KG1 (cell line): ENCODE measurements around the gene RAB3C.

ENCODE experiments used
- DNase-seq: peaks from one replicate; lab custom pipeline; 2025; lab: John Stamatoyannopoulos, UW

The RAB3C gene

GRCh38 chr5:58773744-58774441 is 191.0 kb downstream of the RAB3C start:
- DNase-seq = no peak

GRCh38 chr5:58774937-58775336 is 192.1 kb downstream of the RAB3C start:
- no peak for DNase-seq

- DNase-seq = no peak
Measured at GRCh38 chr5:58775701-58776262, 192.9 kb downstream of the RAB3C start.

- DNase-seq = no peak
Measured at GRCh38 chr5:58776559-58776958, 193.7 kb downstream of the RAB3C start.

DNA sequence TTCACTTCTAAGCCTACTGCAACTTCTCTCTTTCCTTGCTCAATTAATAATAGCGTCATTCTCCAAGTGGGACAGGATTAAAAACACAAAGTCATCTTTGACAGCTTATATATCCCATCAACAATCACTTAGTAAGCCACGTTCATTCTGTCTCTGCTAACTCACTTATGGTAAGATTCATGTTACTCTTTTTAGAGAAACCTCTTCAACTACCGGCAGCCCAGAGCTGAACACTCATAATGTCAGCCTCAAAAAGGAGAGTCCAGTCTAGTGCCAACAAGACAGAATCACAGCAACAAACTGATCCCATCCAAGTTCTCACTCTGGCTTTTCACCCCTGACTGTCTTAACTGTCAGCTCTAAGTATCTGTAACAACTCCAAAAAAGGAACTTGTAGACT is 196.0 kb downstream of the RAB3C start:
- DNase-seq = no peak

DNA sequence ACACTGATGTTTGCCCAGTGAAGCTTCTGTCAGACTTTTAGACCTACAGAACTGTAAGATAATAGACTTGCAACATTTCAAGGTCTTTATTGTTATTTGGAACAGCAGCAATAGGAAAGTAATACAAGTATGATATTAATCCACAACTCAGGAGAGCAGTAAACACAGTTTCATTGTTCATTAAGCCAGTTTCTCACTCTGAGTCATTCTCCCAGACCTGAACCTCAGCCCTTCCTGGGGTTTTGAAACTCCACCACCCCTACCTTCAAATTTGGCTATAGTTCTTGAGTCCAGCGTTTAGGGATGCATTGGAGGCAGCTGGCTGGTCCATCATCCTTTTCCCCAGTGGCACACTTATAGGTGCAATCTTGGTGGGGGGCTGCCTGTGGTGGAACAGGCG is 203.2 kb downstream of the RAB3C start:
- no peak for DNase-seq

DNA sequence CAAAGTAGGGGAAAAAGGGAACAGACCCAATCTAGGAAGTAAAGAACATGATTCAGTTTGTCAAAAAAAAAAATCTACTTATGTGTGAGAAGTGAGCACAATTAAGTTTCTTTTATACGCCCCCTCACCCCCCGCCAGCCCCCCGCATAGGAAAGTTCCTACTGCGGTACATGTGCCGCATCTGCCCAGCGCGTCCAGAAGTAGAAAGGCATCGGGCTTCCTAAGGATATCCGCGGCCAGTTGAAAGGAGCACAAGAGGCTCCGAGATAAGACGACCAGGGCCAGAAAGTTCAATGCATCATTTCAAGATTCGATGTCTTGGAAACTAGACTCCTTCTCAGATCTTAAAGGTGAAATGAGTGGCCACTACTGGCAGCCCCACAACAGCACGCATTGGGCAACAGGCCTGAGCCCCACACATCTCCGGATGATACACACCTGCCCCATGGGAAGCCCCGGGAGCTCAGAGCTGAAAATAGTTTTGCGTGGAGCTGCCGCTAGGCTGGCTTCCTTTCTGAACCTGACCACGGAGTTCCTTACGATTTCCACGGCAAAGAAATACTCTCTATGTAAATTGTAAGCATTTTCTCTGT is 203.9 kb downstream of the RAB3C start:
- no peak for DNase-seq

- no peak for DNase-seq
Measured at GRCh38 chr5:58787987-58788386, 205.1 kb downstream of the RAB3C start.

DNA sequence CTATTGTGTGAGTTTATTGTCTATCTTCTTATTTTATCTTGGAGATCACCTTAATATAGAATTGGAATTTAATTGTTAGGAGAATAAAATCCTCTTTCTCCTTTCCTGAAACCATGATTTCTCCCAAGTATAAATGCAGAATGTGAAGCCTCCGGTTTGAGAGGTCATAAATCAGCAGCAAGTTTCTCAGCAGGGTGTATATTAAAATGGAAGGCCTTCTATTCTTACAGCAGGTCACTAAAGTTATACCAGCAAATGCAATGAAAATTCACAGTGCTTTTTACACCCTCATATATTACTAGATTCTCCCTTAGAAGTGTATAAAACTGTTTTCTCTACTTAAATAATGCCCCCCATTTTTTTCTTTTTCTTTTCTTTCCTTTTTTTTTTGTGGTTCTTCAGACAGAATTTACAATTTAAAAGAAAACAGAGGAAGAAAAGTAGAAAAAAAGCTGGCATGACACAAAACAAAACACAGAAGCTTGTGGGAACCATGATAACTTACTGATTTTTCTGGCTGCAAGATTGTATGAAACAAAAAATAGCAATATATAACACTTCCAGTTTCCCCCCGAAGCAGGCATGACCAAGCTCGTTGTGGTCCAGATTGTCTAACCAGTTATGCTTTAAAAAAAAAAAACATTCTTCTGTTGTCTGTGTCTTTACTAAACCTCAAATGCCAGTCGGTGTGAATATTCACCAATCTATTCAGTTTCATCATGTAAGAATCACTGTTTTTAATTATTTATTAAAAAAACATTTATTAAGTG is 211.2 kb downstream of the RAB3C start:
- no peak for DNase-seq

- no peak for DNase-seq
Measured at GRCh38 chr5:58794875-58795274, 212.0 kb downstream of the RAB3C start.

DNA sequence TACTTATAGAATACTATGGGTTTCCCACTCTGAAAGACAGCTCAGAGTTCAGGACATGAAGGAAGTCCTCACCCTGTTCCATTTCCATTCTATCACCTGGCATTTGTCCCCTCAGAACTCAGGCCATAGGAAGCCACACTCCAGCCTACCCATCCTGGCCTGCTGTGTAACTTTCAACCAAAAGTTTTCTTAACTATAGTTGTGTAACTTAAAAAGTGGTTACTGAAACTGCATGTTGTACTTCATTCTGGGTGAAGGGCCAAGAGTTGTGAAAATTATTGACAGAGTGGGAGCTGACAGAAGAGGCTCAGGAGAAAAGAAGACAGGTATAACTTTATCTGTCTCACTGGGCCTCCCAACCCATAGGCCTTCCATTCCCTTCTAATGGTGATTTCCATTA is 212.5 kb downstream of the RAB3C start:
- DNase-seq = no peak

- no peak for DNase-seq
Measured at GRCh38 chr5:58797021-58797420, 214.1 kb downstream of the RAB3C start.

DNA sequence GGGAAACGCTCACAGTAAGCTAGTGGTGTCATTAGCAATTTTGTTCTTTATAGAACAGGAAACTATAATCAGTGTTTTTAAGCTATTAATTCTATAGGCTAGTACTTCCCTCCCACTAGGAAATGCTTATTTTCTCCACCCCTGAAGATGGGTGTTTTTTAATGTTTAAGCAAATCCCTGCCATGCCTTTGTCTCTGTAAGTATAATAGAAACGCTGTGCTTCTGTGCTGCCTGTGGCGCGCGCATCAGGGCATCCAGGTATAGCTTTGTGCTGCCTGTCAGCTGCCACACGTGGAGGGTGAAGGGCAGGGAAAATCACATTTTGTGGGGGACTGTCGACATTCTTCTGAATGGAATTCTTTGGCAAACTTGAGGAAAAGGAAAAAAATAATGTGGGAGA is 217.5 kb downstream of the RAB3C start:
- no peak for DNase-seq

- DNase-seq = no peak
Measured at GRCh38 chr5:58800861-58801540, 218.1 kb downstream of the RAB3C start.

GRCh38 chr5:58803056-58803455 is 220.2 kb downstream of the RAB3C start:
- DNase-seq = no peak

GRCh38 chr5:58804291-58804690 is 221.4 kb downstream of the RAB3C start:
- DNase-seq = no peak

- DNase-seq = no peak
Measured at GRCh38 chr5:58810086-58810485, 227.2 kb downstream of the RAB3C start.

- no peak for DNase-seq
Measured at GRCh38 chr5:58813855-58814254, 231.0 kb downstream of the RAB3C start.

DNA sequence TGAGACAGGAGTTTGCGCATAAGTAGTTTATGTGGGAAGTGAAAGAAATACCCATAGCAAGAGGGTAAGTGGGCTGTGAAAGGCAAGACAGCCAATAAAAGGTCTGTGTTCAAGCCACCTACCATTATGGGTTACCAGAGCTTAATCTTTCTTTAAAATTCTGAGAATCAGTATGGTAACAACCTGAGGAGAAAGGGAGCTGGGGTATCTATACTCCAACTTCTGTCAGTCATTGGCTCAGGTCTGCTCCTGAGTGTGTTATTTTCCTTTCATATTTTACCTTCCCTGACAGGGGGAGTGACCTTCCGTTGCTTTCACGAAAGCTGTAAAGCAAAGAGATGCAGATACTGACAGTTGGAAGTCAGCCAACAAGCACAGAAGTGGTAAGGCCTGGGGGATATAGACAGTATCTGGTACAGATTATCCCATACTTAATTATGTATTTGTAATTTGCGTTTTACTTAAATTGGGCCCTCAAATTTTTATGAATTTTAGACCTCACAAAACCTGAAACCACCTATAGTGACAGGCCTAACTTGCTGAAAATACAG is 233.4 kb downstream of the RAB3C start:
- DNase-seq = no peak

DNA sequence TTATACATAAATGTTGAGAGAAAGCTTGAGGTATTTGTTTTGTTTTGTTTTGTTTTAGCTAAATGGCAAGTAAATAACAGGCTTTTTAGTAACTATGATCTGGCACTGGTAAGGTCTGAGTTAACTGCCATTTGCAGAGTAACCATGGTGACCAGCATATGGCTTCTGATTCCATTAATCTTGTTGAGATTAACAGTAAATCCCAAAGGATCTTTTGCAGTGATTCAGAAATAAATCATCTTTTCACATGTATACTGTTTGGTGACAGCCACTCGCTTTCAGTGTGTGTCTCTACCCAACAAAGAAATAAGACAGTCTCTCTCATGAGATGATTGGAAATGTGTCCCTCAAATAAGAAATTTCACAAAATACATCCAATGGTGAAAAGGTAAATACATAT is 235.6 kb downstream of the RAB3C start:
- DNase-seq = no peak

DNA sequence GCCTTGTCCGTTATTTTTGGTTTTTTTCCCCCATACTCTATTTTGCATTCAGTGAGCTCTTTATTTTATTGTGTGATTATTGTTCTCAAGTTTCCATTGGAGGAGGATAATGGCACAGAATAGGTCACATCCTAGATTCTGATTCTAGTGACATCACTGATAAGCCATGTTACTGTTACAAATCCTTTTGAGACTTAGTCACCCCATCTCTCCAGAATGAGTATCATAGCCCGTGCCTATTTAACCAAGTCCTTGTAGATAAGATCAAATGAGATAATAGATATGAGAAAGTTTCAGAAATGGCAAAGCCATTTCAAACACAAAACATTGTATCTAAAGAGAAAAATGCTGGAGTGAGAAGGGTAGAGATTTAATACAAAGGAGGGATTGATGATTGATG is 242.6 kb downstream of the RAB3C start:
- DNase-seq = no peak

- DNase-seq = no peak
Measured at GRCh38 chr5:58825899-58826298, 243.0 kb downstream of the RAB3C start.
